WTC11 (cell line): ENCODE results near the gene ASB15. TPM values are rescaled to one million over a fixed set of nuclear protein-coding genes. Genes with fewer than 3 reads are reported as not detected.

Experiments
- ATAC-seq: fragments of 200-7000 bp; cut with Tn5 transposase; 2 replicates; pipeline ENCODE4 v1.10.0; 2021; ENCODE audit warnings: mild to moderate bottlenecking, moderate library complexity
- CTCF ChIA-PET: fragments of 300-600 bp; sonication (Branson Sonifier 250); formaldehyde crosslinking; loops from one replicate; lab custom pipeline; 2021; ENCODE audit warnings: antibody characterized with exemption; lab: Charles Lee
- POLR2A ChIA-PET: fragments of 350-600 bp; sonication (Branson Sonifier 250); formaldehyde crosslinking; loops from one replicate; lab custom pipeline; 2021; ENCODE audit warnings: antibody characterized with exemption; lab: Charles Lee
- DNase-seq: peaks from one replicate; pipeline ENCODE4 v3.0.0; 2021; ENCODE audit warnings: low spot score
- H3K27ac Mint-ChIP-seq: 2 replicates; pipeline ENCODE4 v1.8.0; 2021; ENCODE audit warnings: mixed read lengths
- H3K27me3 Mint-ChIP-seq: 2 replicates; pipeline ENCODE4 v1.8.0; 2021; ENCODE audit warnings: low read depth, mild to moderate bottlenecking, moderate library complexity, mixed read lengths
- H3K36me3 Mint-ChIP-seq: 2 replicates; pipeline ENCODE4 v1.8.0; 2021; ENCODE audit warnings: mixed read lengths
- H3K4me1 Mint-ChIP-seq: 2 replicates; pipeline ENCODE4 v1.8.0; 2022; ENCODE audit warnings: mixed read lengths
- H3K4me3 Mint-ChIP-seq: 2 replicates; pipeline ENCODE4 v1.8.0; 2021; ENCODE audit warnings: mild to moderate bottlenecking, moderate library complexity, mixed read lengths
- H3K9me3 Mint-ChIP-seq: 2 replicates; pipeline ENCODE4 v1.8.0; 2021; ENCODE audit warnings: mixed read lengths
- E2F4 ChIP-seq: sonication (generic); formaldehyde crosslinking; IDR thresholded peaks from 2 replicates; pipeline ENCODE4 v1.8.1; 2022; ENCODE audit warnings: low read depth, mild to moderate bottlenecking, moderate library complexity, missing genetic modification reagents, borderline replicate concordance
- ELF4 ChIP-seq: sonication (generic); formaldehyde crosslinking; IDR thresholded peaks from 2 replicates; pipeline ENCODE4 v1.8.1; 2022; ENCODE audit warnings: low read depth, mild to moderate bottlenecking, moderate library complexity, missing genetic modification reagents
- ERG ChIP-seq: fragments of 250-450 bp; sonication (Bioruptor Pico); IDR thresholded peaks from 2 replicates; pipeline ENCODE4 v1.8.0; 2021; ENCODE audit warnings: mild to moderate bottlenecking
- ETV6 ChIP-seq: sonication (generic); formaldehyde crosslinking; IDR thresholded peaks from 2 replicates; pipeline ENCODE4 v1.8.1; 2022; ENCODE audit warnings: mild to moderate bottlenecking, missing genetic modification reagents
- FOXK1 ChIP-seq: sonication (generic); formaldehyde crosslinking; IDR thresholded peaks from 2 replicates; pipeline ENCODE4 v1.8.0; 2022; ENCODE audit warnings: mild to moderate bottlenecking, moderate library complexity, missing genetic modification reagents
- FOXP1 ChIP-seq: sonication (generic); formaldehyde crosslinking; IDR thresholded peaks from 2 replicates; pipeline ENCODE4 v1.8.0; 2022; ENCODE audit warnings: missing genetic modification reagents, mild to moderate bottlenecking, moderate library complexity, borderline replicate concordance
- GABPB1 ChIP-seq: sonication (generic); formaldehyde crosslinking; IDR thresholded peaks from 2 replicates; pipeline ENCODE4 v1.8.1; 2023; ENCODE audit warnings: mild to moderate bottlenecking, missing genetic modification reagents
- HMGA2 ChIP-seq: fragments of 250-450 bp; sonication (Bioruptor Pico); IDR thresholded peaks from 2 replicates; pipeline ENCODE4 v1.4.0; 2021; ENCODE audit warnings: mild to moderate bottlenecking, moderate library complexity
- KAT7 ChIP-seq: sonication (generic); formaldehyde crosslinking; IDR thresholded peaks from 2 replicates; pipeline ENCODE4 v1.8.1; 2023; ENCODE audit warnings: missing genetic modification reagents, mild to moderate bottlenecking, borderline replicate concordance
- MYBL2 ChIP-seq: sonication (generic); formaldehyde crosslinking; IDR thresholded peaks from 2 replicates; pipeline ENCODE4 v1.8.1; 2023; ENCODE audit warnings: mild to moderate bottlenecking, moderate library complexity, missing genetic modification reagents
- NFYB ChIP-seq: sonication (generic); formaldehyde crosslinking; conservative IDR thresholded peaks from 2 replicates; pipeline ENCODE4 v1.8.0; 2022; ENCODE audit warnings: low read depth, missing genetic modification reagents
- TEAD1 ChIP-seq: sonication (generic); formaldehyde crosslinking; IDR thresholded peaks from 2 replicates; pipeline ENCODE4 v1.8.0; 2022; ENCODE audit warnings: mild to moderate bottlenecking, missing genetic modification reagents
- TP53 ChIP-seq: sonication (generic); formaldehyde crosslinking; IDR thresholded peaks from 2 replicates; pipeline ENCODE4 v1.8.1; 2023; ENCODE audit warnings: mild to moderate bottlenecking, missing genetic modification reagents
- ZBTB21 ChIP-seq: sonication (generic); formaldehyde crosslinking; IDR thresholded peaks from 2 replicates; pipeline ENCODE4 v1.8.1; 2023; ENCODE audit warnings: mild to moderate bottlenecking, missing genetic modification reagents, borderline replicate concordance
- ZNF317 ChIP-seq: sonication (generic); formaldehyde crosslinking; IDR thresholded peaks from 2 replicates; pipeline ENCODE4 v1.8.1; 2023; ENCODE audit warnings: low read depth, mild to moderate bottlenecking, moderate library complexity, missing genetic modification reagents, borderline replicate concordance
- ZNF423 ChIP-seq: fragments of 250-450 bp; sonication (Bioruptor Pico); IDR thresholded peaks from 2 replicates; pipeline ENCODE4 v2.1.2; 2022; ENCODE audit warnings: mild to moderate bottlenecking, moderate library complexity
- total RNA-seq: library from RNA; stranded (reverse); gene quantifications from 3 replicates; pipeline ENCODE4 v1.2.3, GENCODE V29; 2021
- TF ChIP-seq, protein P1 (sequence below): sonication (generic); formaldehyde crosslinking; IDR thresholded peaks from 2 replicates; pipeline ENCODE4 v1.8.0; 2023; ENCODE audit warnings: missing genetic modification reagents
- TF ChIP-seq, protein P2 (sequence below): sonication (generic); formaldehyde crosslinking; IDR thresholded peaks from 2 replicates; pipeline ENCODE4 v1.8.1; 2022; ENCODE audit warnings: low read depth, missing genetic modification reagents, borderline replicate concordance
- TF ChIP-seq, protein P3 (sequence below): sonication (generic); formaldehyde crosslinking; IDR thresholded peaks from 2 replicates; pipeline ENCODE4 v1.8.1; 2023; ENCODE audit warnings: mild to moderate bottlenecking, missing genetic modification reagents, moderate library complexity
- TF ChIP-seq, protein P4 (sequence below): sonication (generic); formaldehyde crosslinking; IDR thresholded peaks from 2 replicates; pipeline ENCODE4 v1.8.1; 2023; ENCODE audit warnings: mild to moderate bottlenecking, missing genetic modification reagents

Gene ASB15
- total RNA-seq, 1 experiment from 2014 or later: not detected

- TF ChIP-seq, protein P1, sequence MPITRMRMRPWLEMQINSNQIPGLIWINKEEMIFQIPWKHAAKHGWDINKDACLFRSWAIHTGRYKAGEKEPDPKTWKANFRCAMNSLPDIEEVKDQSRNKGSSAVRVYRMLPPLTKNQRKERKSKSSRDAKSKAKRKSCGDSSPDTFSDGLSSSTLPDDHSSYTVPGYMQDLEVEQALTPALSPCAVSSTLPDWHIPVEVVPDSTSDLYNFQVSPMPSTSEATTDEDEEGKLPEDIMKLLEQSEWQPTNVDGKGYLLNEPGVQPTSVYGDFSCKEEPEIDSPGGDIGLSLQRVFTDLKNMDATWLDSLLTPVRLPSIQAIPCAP: no peak
- no peak; the same call in 1 of the 2 replicates for TF ChIP-seq GABPB1 (CRISPR knock-in tag)
Measured at GRCh38 chr7:123557398-123558288, 44.0 kb upstream of the ASB15 start, which contains the start of gene NDUFA5 (continued).

DNA sequence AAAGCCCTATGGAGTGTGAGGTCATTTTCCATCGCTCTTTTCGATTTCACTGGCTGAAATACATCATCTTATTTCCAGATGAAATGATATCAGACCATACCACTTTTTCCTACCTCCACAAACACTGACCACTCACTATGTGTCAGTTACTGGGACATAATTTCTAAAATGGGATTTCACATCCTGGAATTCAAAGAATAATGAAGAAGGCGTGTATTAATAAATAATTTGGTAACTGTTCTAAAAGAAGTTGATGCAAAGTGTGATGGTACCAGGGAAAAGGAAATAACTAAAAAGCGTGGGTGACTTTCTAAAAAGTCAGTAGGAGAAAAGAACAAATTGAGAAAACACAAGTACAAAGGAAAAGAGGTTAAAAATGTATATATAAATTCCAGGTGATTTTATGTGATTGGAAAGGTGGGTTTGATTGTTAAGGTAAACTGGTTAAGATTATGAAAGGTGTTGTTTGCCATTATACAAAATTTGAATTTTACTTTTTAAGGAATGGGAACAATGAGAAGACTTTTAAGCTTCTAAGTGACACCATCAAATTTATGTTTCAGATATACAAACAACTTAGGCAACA is 43.2 kb upstream of the ASB15 start:
- no peaks in the 10 kb centered on the region for H3K27me3 Mint-ChIP-seq
- CTCF ChIA-PET: interaction anchor here (0.9 to 1.9 kb wide), 6 partner anchors 23 to 124 kb away, joined by 3 to 17 read pairs (median 4); partner anchors contain the start of gene IQUB
- H3K4me3 Mint-ChIP-seq: no peak overlapping the region
- H3K27ac Mint-ChIP-seq: no peak overlapping the region
- 0 out of 2 replicates have a peak, but pooled peaks cover 2% of the 10 kb centered on the region for H3K36me3 Mint-ChIP-seq
- TF ChIP-seq FOXP1 (CRISPR knock-in tag) (no peak), ZNF317 (no peak), NFYB (CRISPR knock-in tag) (no peak), ZNF423 (no peak), FOXK1 (CRISPR knock-in tag) (no peak), KAT7 (CRISPR knock-in tag) (no peak), HMGA2 (CRISPR knock-in tag) (no peak)
- TF ChIP-seq, protein P2, sequence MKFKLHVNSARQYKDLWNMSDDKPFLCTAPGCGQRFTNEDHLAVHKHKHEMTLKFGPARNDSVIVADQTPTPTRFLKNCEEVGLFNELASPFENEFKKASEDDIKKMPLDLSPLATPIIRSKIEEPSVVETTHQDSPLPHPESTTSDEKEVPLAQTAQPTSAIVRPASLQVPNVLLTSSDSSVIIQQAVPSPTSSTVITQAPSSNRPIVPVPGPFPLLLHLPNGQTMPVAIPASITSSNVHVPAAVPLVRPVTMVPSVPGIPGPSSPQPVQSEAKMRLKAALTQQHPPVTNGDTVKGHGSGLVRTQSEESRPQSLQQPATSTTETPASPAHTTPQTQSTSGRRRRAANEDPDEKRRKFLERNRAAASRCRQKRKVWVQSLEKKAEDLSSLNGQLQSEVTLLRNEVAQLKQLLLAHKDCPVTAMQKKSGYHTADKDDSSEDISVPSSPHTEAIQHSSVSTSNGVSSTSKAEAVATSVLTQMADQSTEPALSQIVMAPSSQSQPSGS (CRISPR knock-in tag): no peak
- ATAC-seq (no peak), DNase-seq (no peak)
- POLR2A ChIA-PET: interaction anchor here (1.2 kb wide), 2 partner anchors 24 to 36 kb away, joined by 3 read pairs; partner anchors contain the start of gene IQUB
- no peaks in the 10 kb centered on the region; the same call in 1 of the 2 replicates for H3K4me1 Mint-ChIP-seq
- H3K9me3 Mint-ChIP-seq: no peaks in the 10 kb centered on the region

- POLR2A ChIA-PET: no interaction called here
- DNase-seq (no peak), ATAC-seq (no peak)
- TF ChIP-seq ERG (CRISPR knock-in tag) (no peak), ELF4 (CRISPR knock-in tag) (no peak)
- H3K27me3 Mint-ChIP-seq: no peaks in the 10 kb centered on the region
- H3K9me3 Mint-ChIP-seq: no peaks in the 10 kb centered on the region
- H3K4me1 Mint-ChIP-seq: no peaks in the 10 kb centered on the region; the same call in 1 of the 2 replicates
- CTCF ChIA-PET: no interaction called here
- H3K36me3 Mint-ChIP-seq: no peaks in the 10 kb centered on the region
- H3K4me3 Mint-ChIP-seq: no peak overlapping the region
- H3K27ac Mint-ChIP-seq: no peak overlapping the region
Measured at GRCh38 chr7:123562121-123562520, 39.5 kb upstream of the ASB15 start.

DNA sequence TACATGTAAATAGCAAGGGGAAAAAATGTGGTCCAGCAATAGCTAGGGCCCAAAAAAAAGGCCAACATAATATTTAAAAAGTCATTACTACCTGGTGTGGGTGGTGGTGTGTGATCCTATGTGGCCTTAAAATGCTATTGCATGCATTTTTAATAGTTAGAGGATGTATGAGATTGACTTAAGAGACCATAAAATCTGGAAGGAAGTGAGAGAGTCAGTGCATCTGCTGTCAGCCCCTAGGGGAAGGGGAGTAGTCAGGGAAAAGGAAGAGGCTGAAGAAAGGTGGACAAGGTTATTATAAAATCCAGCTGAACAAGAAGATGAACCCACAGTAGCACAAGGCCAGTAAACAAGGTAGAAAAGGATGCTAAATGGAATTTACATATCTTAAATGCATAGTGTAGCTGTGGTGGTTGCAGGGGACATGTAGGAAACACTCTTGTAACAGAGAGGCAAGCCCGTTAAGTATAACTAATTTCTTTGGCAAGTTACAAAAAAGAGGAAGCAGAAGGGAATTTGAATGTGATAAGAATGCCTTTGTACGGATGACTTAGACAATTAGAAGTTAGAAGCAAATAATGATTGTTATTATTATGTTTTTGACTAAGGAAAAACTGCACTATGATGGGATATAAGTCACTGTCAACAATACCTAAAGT is 32.1 kb upstream of the ASB15 start:
- Mint-ChIP-seq H3K36me3 (no peaks in the 10 kb centered on the region), H3K9me3 (no peaks in the 10 kb centered on the region), H3K27me3 (no peaks in the 10 kb centered on the region; the same call in 1 of the 2 replicates), H3K4me3 (no peak overlapping the region), H3K4me1 (peaks cover 15% of the 10 kb centered on the region), H3K27ac (no peak overlapping the region)
- POLR2A ChIA-PET: no interaction called here
- CTCF ChIA-PET: interaction anchor here (1.1 kb wide), 1 partner anchor 113 kb away, joined by 3 read pairs; no protein-coding TSS in a partner anchor
- ATAC-seq: no peak
- no peak for DNase-seq
- TF ChIP-seq, protein P3, sequence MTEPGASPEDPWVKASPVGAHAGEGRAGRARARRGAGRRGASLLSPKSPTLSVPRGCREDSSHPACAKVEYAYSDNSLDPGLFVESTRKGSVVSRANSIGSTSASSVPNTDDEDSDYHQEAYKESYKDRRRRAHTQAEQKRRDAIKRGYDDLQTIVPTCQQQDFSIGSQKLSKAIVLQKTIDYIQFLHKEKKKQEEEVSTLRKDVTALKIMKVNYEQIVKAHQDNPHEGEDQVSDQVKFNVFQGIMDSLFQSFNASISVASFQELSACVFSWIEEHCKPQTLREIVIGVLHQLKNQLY: no peak
- TF ChIP-seq ZBTB21: no peak
- no peak for TF ChIP-seq TEAD1
- no peak for TF ChIP-seq ETV6 (CRISPR knock-in tag)
- TF ChIP-seq TP53 (CRISPR knock-in tag): no peak
- no peak for TF ChIP-seq MYBL2
- TF ChIP-seq, protein P4, sequence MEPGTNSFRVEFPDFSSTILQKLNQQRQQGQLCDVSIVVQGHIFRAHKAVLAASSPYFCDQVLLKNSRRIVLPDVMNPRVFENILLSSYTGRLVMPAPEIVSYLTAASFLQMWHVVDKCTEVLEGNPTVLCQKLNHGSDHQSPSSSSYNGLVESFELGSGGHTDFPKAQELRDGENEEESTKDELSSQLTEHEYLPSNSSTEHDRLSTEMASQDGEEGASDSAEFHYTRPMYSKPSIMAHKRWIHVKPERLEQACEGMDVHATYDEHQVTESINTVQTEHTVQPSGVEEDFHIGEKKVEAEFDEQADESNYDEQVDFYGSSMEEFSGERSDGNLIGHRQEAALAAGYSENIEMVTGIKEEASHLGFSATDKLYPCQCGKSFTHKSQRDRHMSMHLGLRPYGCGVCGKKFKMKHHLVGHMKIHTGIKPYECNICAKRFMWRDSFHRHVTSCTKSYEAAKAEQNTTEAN (CRISPR knock-in tag): no peak
- no peak for TF ChIP-seq E2F4 (CRISPR knock-in tag)
